Measurements from ENCODE around the gene ITGA6.

The ITGA6 gene

DNA sequence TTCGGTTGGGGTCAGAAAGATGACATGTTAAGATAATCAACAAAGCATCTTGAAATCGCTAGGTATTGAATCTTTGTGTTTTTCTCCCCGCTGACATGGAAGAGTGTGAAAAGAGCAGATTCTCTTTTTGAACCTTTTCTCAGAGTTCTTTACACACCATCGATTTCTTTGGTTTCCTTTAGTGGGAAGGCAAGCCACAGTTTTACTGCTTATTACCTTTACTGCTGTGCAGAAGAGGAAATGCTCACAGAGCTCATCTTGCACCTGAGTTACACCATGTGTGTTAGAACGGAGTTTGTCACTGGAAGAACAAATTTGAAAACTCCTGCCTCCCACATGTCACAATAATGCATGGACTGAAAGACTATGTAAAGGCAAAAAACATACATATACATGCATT, 83.2 kb downstream of the ITGA6 start:
- Histone ChIP-seq H3K4me3 (ENCODE audit: low read depth, low read length) (no peak overlapping the region), H3K36me3 (no peaks in the 10 kb centered on the region), H3K27ac (no peak overlapping the region), H3K27me3 (ENCODE audit: insufficient read depth, low read depth, severe bottlenecking) (no peaks in the 10 kb centered on the region), H3K9me3 (ENCODE audit: severe bottlenecking) (no peaks in the 10 kb centered on the region)
- no peak for DNase-seq
- TF ChIP-seq, protein P1, sequence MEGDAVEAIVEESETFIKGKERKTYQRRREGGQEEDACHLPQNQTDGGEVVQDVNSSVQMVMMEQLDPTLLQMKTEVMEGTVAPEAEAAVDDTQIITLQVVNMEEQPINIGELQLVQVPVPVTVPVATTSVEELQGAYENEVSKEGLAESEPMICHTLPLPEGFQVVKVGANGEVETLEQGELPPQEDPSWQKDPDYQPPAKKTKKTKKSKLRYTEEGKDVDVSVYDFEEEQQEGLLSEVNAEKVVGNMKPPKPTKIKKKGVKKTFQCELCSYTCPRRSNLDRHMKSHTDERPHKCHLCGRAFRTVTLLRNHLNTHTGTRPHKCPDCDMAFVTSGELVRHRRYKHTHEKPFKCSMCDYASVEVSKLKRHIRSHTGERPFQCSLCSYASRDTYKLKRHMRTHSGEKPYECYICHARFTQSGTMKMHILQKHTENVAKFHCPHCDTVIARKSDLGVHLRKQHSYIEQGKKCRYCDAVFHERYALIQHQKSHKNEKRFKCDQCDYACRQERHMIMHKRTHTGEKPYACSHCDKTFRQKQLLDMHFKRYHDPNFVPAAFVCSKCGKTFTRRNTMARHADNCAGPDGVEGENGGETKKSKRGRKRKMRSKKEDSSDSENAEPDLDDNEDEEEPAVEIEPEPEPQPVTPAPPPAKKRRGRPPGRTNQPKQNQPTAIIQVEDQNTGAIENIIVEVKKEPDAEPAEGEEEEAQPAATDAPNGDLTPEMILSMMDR (IDR thresholded peaks at IDR 0.05; ENCODE audit: low read depth, low read length), result no peak

DNA sequence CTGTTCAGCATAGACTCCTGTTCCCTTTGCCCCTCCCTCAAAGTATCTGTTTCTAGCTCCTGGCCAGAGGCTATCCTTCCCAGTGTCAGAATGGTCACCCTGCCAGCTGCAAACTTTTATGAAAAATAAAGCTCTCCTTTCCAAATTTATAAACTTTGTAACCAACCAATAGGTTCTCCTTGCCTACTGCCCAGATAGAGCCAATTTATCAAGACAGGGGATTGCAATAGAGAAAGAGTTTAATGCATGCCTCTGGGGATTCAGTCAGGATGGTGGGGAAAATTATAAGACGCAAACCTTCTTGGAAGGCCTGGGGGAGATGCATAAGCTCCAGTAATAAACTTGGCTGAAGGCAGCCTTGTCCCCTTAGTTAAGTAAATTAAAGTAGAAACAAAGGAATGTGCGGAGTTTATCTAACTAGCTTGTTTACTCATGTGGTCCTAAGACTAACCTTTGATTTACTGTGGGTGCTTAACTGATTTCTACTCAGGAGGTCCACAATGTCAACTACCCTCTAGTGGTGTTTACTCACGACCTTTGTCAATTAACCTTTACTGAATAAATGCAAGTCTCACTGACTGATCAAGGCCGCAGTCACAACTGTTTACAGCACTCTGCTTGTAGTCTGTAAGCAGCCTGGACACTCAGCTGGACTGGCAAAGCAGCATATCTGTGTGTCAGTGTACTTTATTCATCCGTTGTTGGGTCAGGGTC, 85.6 kb downstream of the ITGA6 start:
- H3K4me3 ChIP-seq (ENCODE audit: low read depth, low read length), result no peak overlapping the region
- DNase-seq, result no peak
- no peak overlapping the region for H3K27ac ChIP-seq
- no peaks in the 10 kb centered on the region for H3K27me3 ChIP-seq (ENCODE audit: insufficient read depth, low read depth, severe bottlenecking)
- TF ChIP-seq, protein P1 (IDR thresholded peaks at IDR 0.05; ENCODE audit: low read depth, low read length), result no peak
- no peaks in the 10 kb centered on the region for H3K36me3 ChIP-seq
- H3K9me3 ChIP-seq (ENCODE audit: severe bottlenecking), result no peaks in the 10 kb centered on the region

DNA sequence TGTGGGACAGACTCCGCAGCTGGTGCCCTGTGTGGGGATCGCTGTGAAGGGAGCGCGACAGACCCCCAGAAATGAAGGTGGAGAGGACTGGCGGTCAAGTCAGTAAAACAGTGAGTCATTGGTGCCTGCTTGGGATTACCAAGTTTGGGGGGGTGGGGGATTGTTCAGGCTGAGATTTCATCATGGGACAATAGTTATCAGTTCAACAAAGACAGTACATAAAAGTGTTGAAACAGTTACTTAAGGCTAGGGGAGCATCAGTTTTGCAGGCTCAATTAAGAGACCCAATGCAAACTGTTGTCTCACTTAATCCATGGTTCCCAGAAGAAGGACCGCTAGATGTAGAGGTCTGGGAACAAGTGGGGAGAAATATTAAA, 86.1 kb downstream of the ITGA6 start:
- DNase-seq, result no peak
- Histone ChIP-seq H3K27me3 (ENCODE audit: insufficient read depth, low read depth, severe bottlenecking) (no peaks in the 10 kb centered on the region), H3K27ac (no peak overlapping the region), H3K9me3 (ENCODE audit: severe bottlenecking) (no peaks in the 10 kb centered on the region), H3K4me3 (ENCODE audit: low read depth, low read length) (no peak overlapping the region), H3K36me3 (no peaks in the 10 kb centered on the region)
- TF ChIP-seq, protein P1 (IDR thresholded peaks at IDR 0.05; ENCODE audit: low read depth, low read length), result no peak

DNA sequence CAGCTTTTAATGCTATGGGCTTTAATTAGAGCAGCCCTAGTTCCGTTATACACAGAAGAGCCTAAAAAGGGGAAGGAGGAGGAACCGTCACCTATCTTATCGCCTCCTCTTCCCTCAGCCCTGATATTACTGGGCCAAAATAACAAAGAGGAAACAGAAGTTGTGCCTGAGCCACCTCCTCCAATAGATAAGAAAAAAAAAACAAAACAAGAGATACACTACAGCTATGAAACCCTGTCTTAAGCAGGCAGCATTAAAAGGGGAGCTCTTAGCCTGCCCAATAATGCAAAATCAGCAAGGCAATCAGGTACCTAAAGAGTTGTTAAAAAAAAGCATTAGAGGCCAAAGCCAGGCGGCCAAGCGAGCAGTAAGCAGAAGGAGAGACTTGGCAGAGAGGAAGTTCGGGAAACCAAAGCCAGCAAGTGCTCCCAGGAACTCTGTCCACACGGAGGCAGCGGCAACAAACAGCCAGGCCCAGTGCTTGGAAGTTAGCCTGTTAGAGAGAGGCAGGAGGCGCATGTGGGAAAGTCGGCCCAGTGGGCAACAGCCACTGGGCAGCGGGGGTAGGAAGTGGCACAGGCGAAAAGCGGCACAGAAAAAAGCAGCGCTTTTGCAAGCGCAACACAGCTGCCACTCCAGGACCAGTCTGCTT, 86.7 kb downstream of the ITGA6 start:
- Histone ChIP-seq H3K27me3 (ENCODE audit: insufficient read depth, low read depth, severe bottlenecking) (no peaks in the 10 kb centered on the region), H3K27ac (no peak overlapping the region), H3K9me3 (ENCODE audit: severe bottlenecking) (peaks cover 2% of the 10 kb centered on the region), H3K4me3 (ENCODE audit: low read depth, low read length) (no peak overlapping the region), H3K36me3 (no peaks in the 10 kb centered on the region)
- no peak for DNase-seq
- TF ChIP-seq, protein P1 (IDR thresholded peaks at IDR 0.05; ENCODE audit: low read depth, low read length), result no peak

DNA sequence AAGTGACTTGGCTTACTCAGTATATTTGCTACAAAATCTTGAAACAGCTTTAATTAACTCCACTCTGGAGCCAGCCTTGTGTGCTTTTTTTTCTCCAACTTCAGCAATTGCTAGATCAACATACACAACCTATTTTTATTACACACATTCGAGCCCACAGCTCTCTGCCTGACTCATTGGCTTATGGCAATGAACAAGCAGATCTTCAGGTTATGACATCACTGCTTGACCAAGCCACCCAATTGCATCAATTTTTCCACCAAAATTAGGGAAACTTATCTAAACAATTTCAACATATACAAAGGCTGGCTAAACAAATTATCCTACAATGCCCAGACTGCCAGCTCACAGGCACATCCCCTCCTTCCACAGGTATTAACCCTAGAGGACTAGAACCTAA, 88.9 kb downstream of the ITGA6 start:
- Histone ChIP-seq H3K27ac (no peak overlapping the region), H3K9me3 (ENCODE audit: severe bottlenecking) (peaks cover 12% of the 10 kb centered on the region), H3K27me3 (ENCODE audit: insufficient read depth, low read depth, severe bottlenecking) (no peaks in the 10 kb centered on the region), H3K4me3 (ENCODE audit: low read depth, low read length) (no peak overlapping the region), H3K36me3 (no peaks in the 10 kb centered on the region)
- TF ChIP-seq, protein P1 (IDR thresholded peaks at IDR 0.05; ENCODE audit: low read depth, low read length), result no peak
- DNase-seq, result no peak
